T-helper 2 cell treated with Interferon-gamma antibody and Interleukin-4, amounts not matched to agents 100 ng/mL and 5 ng/mL, for 36 hours (primary cell): ENCODE results near the gene SLC2A14. TPM values are rescaled to one million over a fixed set of nuclear protein-coding genes. Genes with fewer than 3 reads are reported as not detected.

Experiments used
- total RNA-seq: library from RNA; stranded (reverse); gene quantifications from 2 replicates; pipeline ENCODE4 v1.2.3, GENCODE V29; 2022

The SLC2A14 gene
- total RNA-seq, 1 donor from 2014 or later = not detected

Other genes starting within 250 kb of the SLC2A14 start
- gene APOBEC1, start 207.0 kb downstream of the SLC2A14 start, total RNA-seq = not detected in 2 replicates
- not detected in 2 replicates for gene GDF3, start 177.1 kb downstream of the SLC2A14 start, total RNA-seq
- not detected in 2 replicates for gene DPPA3, start 161.5 kb downstream of the SLC2A14 start, total RNA-seq
- gene CLEC4C, start 125.5 kb downstream of the SLC2A14 start, total RNA-seq = not detected in 2 replicates
- not detected in 2 replicates for gene NANOGNB, start 107.7 kb downstream of the SLC2A14 start, total RNA-seq
- not detected in 2 replicates for gene NANOG, start 83.5 kb downstream of the SLC2A14 start, total RNA-seq
- gene SLC2A3, start 63.3 kb upstream of the SLC2A14 start, total RNA-seq = 280 and 289 TPM in 2 replicates
- 16.0 and 16.1 TPM in 2 replicates for gene FOXJ2, start 159.8 kb upstream of the SLC2A14 start, total RNA-seq
- 3.6 TPM in 2 replicates for gene C3AR1, start 193.4 kb upstream of the SLC2A14 start, total RNA-seq
- 37.9 and 38.9 TPM in 2 replicates for gene NECAP1, start 209.4 kb upstream of the SLC2A14 start, total RNA-seq